C4-2B (cell line): Measurements from ENCODE around the gene TMEM266.

ENCODE experiments used
- ZFX ChIP-seq: fragments of 450-650 bp; IDR thresholded peaks from 2 replicates; pipeline ENCODE4 v1.6.1; 2017
- TF ChIP-seq, protein P1 (sequence below): fragments of 450-650 bp; conservative IDR thresholded peaks from 2 replicates; pipeline ENCODE4 v1.5.1; 2017; ENCODE audit warnings: mild to moderate bottlenecking

DNA sequence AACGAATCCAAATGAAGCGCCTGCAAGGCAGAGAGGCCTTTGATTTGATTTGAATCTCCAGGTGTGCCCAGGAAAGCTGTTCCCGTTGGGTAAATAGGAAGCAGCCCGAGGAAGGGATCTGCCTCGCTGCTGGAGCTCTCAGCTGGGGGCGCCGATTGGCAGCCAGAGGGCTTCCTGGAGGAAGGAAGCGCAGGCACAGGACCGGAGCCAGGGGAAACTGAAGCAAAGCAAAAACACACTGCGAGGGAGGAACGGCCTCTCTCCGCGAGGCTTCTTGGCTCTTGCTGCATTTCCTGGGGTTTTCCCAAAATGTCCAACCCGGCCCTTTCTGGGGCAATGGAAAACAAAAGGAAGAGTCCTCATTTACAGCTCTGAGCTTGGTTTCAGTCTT is 80.3 kb downstream of the TMEM266 start:
- no peak for TF ChIP-seq ZFX
- TF ChIP-seq, protein P1, sequence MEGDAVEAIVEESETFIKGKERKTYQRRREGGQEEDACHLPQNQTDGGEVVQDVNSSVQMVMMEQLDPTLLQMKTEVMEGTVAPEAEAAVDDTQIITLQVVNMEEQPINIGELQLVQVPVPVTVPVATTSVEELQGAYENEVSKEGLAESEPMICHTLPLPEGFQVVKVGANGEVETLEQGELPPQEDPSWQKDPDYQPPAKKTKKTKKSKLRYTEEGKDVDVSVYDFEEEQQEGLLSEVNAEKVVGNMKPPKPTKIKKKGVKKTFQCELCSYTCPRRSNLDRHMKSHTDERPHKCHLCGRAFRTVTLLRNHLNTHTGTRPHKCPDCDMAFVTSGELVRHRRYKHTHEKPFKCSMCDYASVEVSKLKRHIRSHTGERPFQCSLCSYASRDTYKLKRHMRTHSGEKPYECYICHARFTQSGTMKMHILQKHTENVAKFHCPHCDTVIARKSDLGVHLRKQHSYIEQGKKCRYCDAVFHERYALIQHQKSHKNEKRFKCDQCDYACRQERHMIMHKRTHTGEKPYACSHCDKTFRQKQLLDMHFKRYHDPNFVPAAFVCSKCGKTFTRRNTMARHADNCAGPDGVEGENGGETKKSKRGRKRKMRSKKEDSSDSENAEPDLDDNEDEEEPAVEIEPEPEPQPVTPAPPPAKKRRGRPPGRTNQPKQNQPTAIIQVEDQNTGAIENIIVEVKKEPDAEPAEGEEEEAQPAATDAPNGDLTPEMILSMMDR, result no peak
